WTC11 (cell line): Measurements from ENCODE around the gene OPTC. TPM values are rescaled to one million over a fixed set of nuclear protein-coding genes. Genes with fewer than 3 reads are reported as not detected.

Source experiments
- ATAC-seq: fragments of 200-7000 bp; cut with Tn5 transposase; 2 replicates; pipeline ENCODE4 v1.10.0; 2021; ENCODE audit warnings: mild to moderate bottlenecking, moderate library complexity
- CTCF ChIA-PET: fragments of 300-600 bp; sonication (Branson Sonifier 250); formaldehyde crosslinking; loops from one replicate; lab custom pipeline; 2021; ENCODE audit warnings: antibody characterized with exemption; lab: Charles Lee
- POLR2A ChIA-PET: fragments of 350-600 bp; sonication (Branson Sonifier 250); formaldehyde crosslinking; loops from one replicate; lab custom pipeline; 2021; ENCODE audit warnings: antibody characterized with exemption; lab: Charles Lee
- DNase-seq: peaks from one replicate; pipeline ENCODE4 v3.0.0; 2021; ENCODE audit warnings: low spot score
- H3K27ac Mint-ChIP-seq: 2 replicates; pipeline ENCODE4 v1.8.0; 2021; ENCODE audit warnings: mixed read lengths
- H3K27me3 Mint-ChIP-seq: 2 replicates; pipeline ENCODE4 v1.8.0; 2021; ENCODE audit warnings: low read depth, mild to moderate bottlenecking, moderate library complexity, mixed read lengths
- H3K36me3 Mint-ChIP-seq: 2 replicates; pipeline ENCODE4 v1.8.0; 2021; ENCODE audit warnings: mixed read lengths
- H3K4me1 Mint-ChIP-seq: 2 replicates; pipeline ENCODE4 v1.8.0; 2022; ENCODE audit warnings: mixed read lengths
- H3K4me3 Mint-ChIP-seq: 2 replicates; pipeline ENCODE4 v1.8.0; 2021; ENCODE audit warnings: mild to moderate bottlenecking, moderate library complexity, mixed read lengths
- H3K9me3 Mint-ChIP-seq: 2 replicates; pipeline ENCODE4 v1.8.0; 2021; ENCODE audit warnings: mixed read lengths
- AFF4 ChIP-seq: sonication (generic); formaldehyde crosslinking; IDR thresholded peaks from 2 replicates; pipeline ENCODE4 v1.8.1; 2023; ENCODE audit warnings: mild to moderate bottlenecking, missing genetic modification reagents, borderline replicate concordance
- ATF1 ChIP-seq: sonication (generic); formaldehyde crosslinking; IDR thresholded peaks from 2 replicates; pipeline ENCODE4 v1.8.1; 2023; ENCODE audit warnings: mild to moderate bottlenecking, moderate library complexity, missing genetic modification reagents
- ATF2 ChIP-seq: sonication (generic); formaldehyde crosslinking; IDR thresholded peaks from 2 replicates; pipeline ENCODE4 v1.8.1; 2022; ENCODE audit warnings: low read depth, missing genetic modification reagents, borderline replicate concordance
- FOXK1 ChIP-seq: sonication (generic); formaldehyde crosslinking; IDR thresholded peaks from 2 replicates; pipeline ENCODE4 v1.8.0; 2022; ENCODE audit warnings: mild to moderate bottlenecking, moderate library complexity, missing genetic modification reagents
- HMGXB4 ChIP-seq: sonication (generic); formaldehyde crosslinking; IDR thresholded peaks from 2 replicates; pipeline ENCODE4 v1.8.1; 2023; ENCODE audit warnings: mild to moderate bottlenecking, moderate library complexity, missing genetic modification reagents
- IRF2 ChIP-seq: sonication (generic); formaldehyde crosslinking; IDR thresholded peaks from 2 replicates; pipeline ENCODE4 v1.8.0; 2022; ENCODE audit warnings: low read depth, missing genetic modification reagents, borderline replicate concordance
- JAZF1 ChIP-seq: fragments of 250-450 bp; sonication (Bioruptor Pico); IDR thresholded peaks from 2 replicates; pipeline ENCODE4 v1.9.0; 2021; ENCODE audit warnings: moderate library complexity, mild to moderate bottlenecking, inconsistent platforms
- MXD4 ChIP-seq: fragments of 250-450 bp; sonication (Bioruptor Pico); IDR thresholded peaks from 2 replicates; pipeline ENCODE4 v1.8.0; 2021; ENCODE audit warnings: mild to moderate bottlenecking, moderate library complexity, borderline replicate concordance
- NFYB ChIP-seq: sonication (generic); formaldehyde crosslinking; conservative IDR thresholded peaks from 2 replicates; pipeline ENCODE4 v1.8.0; 2022; ENCODE audit warnings: low read depth, missing genetic modification reagents
- NR1H2 ChIP-seq: sonication (generic); formaldehyde crosslinking; IDR thresholded peaks from 2 replicates; pipeline ENCODE4 v1.9.0; 2021; ENCODE audit warnings: mild to moderate bottlenecking, moderate library complexity, missing genetic modification reagents
- NR2C2 ChIP-seq: sonication (generic); formaldehyde crosslinking; IDR thresholded peaks from 2 replicates; pipeline ENCODE4 v1.8.0; 2022; ENCODE audit warnings: mild to moderate bottlenecking, missing genetic modification reagents
- NR3C1 ChIP-seq: sonication (generic); formaldehyde crosslinking; conservative IDR thresholded peaks from 2 replicates; pipeline ENCODE4 v1.8.1; 2023; ENCODE audit warnings: low read depth, mild to moderate bottlenecking, missing genetic modification reagents
- SP1 ChIP-seq: sonication (generic); formaldehyde crosslinking; conservative IDR thresholded peaks from 2 replicates; pipeline ENCODE4 v1.8.1; 2022; ENCODE audit warnings: missing genetic modification reagents
- TEAD1 ChIP-seq: sonication (generic); formaldehyde crosslinking; IDR thresholded peaks from 2 replicates; pipeline ENCODE4 v1.8.0; 2022; ENCODE audit warnings: mild to moderate bottlenecking, missing genetic modification reagents
- TEAD4 ChIP-seq: sonication (generic); formaldehyde crosslinking; IDR thresholded peaks from 2 replicates; pipeline ENCODE4 v1.8.0; 2022; ENCODE audit warnings: mild to moderate bottlenecking, missing genetic modification reagents
- TP53 ChIP-seq: sonication (generic); formaldehyde crosslinking; IDR thresholded peaks from 2 replicates; pipeline ENCODE4 v1.8.1; 2023; ENCODE audit warnings: mild to moderate bottlenecking, missing genetic modification reagents
- ZNF232 ChIP-seq: sonication (generic); formaldehyde crosslinking; IDR thresholded peaks from 2 replicates; pipeline ENCODE4 v1.8.0; 2022; ENCODE audit warnings: mild to moderate bottlenecking, missing genetic modification reagents
- ZNF263 ChIP-seq: sonication (generic); formaldehyde crosslinking; IDR thresholded peaks from 2 replicates; pipeline ENCODE4 v1.8.1; 2022; ENCODE audit warnings: low read depth, mild to moderate bottlenecking, moderate library complexity, missing genetic modification reagents
- ZNF281 ChIP-seq: sonication (generic); formaldehyde crosslinking; IDR thresholded peaks from 2 replicates; pipeline ENCODE4 v1.8.0; 2023; ENCODE audit warnings: mild to moderate bottlenecking, missing genetic modification reagents
- total RNA-seq: library from RNA; stranded (reverse); gene quantifications from 3 replicates; pipeline ENCODE4 v1.2.3, GENCODE V29; 2021

Gene OPTC
- total RNA-seq, 1 experiment from 2014 or later = 0.55 TPM

GRCh38 chr1:203476216-203476814 is 17.6 kb upstream of the OPTC start:
- TF ChIP-seq TEAD1 (CRISPR knock-in tag) = no peak
- POLR2A ChIA-PET = interaction anchor here (0.5 kb wide), 1 partner anchor 32 kb away, joined by 3 read pairs; no protein-coding TSS in a partner anchor
- DNase-seq = no peak
- CTCF ChIA-PET = interaction anchor here (0.6 to 5.5 kb wide), 23 partner anchors 9 to 436 kb away, joined by 3 to 60 read pairs (median 4); no protein-coding TSS in a partner anchor
- no peaks in the 10 kb centered on the region for H3K36me3 Mint-ChIP-seq
- peaks cover 28% of the 10 kb centered on the region for H3K4me1 Mint-ChIP-seq
- no peak overlapping the region for H3K27ac Mint-ChIP-seq
- ATAC-seq = no peak
- H3K9me3 Mint-ChIP-seq = no peaks in the 10 kb centered on the region
- H3K27me3 Mint-ChIP-seq = no peaks in the 10 kb centered on the region; the same call in 1 of the 2 replicates
- H3K4me3 Mint-ChIP-seq = peak overlapping the region; percentile 24; the same call in 1 of the 2 replicates

GRCh38 chr1:203477748-203478147 is 16.2 kb upstream of the OPTC start:
- no peaks in the 10 kb centered on the region for H3K9me3 Mint-ChIP-seq
- H3K4me1 Mint-ChIP-seq = peaks cover 30% of the 10 kb centered on the region
- ATAC-seq (no peak), DNase-seq (no peak)
- H3K27ac Mint-ChIP-seq = no peak overlapping the region
- TF ChIP-seq ATF2 = no peak
- no peak for TF ChIP-seq HMGXB4 (CRISPR knock-in tag)
- TF ChIP-seq TEAD4 (CRISPR knock-in tag) = no peak
- TF ChIP-seq MXD4 (CRISPR knock-in tag) = no peak
- no peak for TF ChIP-seq FOXK1 (CRISPR knock-in tag)
- no peak for TF ChIP-seq JAZF1 (CRISPR knock-in tag)
- no peak for TF ChIP-seq NFYB
- TF ChIP-seq ZNF281 (CRISPR knock-in tag) = no peak
- no peak for TF ChIP-seq IRF2 (CRISPR knock-in tag)
- TF ChIP-seq ATF1 (CRISPR knock-in tag) = no peak
- TF ChIP-seq TP53 (CRISPR knock-in tag) = no peak
- no peak for TF ChIP-seq NR1H2 (CRISPR knock-in tag)
- TF ChIP-seq ZNF232 = no peak
- TF ChIP-seq NR2C2 (CRISPR knock-in tag) = no peak
- TF ChIP-seq ZNF263 (CRISPR knock-in tag) = no peak
- no peak for TF ChIP-seq SP1 (CRISPR knock-in tag)
- CTCF ChIA-PET = interaction anchor here (0.9 to 5.5 kb wide), 7 partner anchors 10 to 211 kb away, joined by 4 to 60 read pairs (median 14); no protein-coding TSS in a partner anchor
- no peaks in the 10 kb centered on the region; the same call in 1 of the 2 replicates for H3K27me3 Mint-ChIP-seq
- POLR2A ChIA-PET = no interaction called here
- no peaks in the 10 kb centered on the region for H3K36me3 Mint-ChIP-seq
- H3K4me3 Mint-ChIP-seq = no peak overlapping the region

GRCh38 chr1:203478231-203478630 is 15.7 kb upstream of the OPTC start:
- DNase-seq (no peak), ATAC-seq (no peak)
- ChIA-PET CTCF (interaction anchor here (1.1 to 5.5 kb wide), 6 partner anchors 10 to 211 kb away, joined by 4 to 60 read pairs (median 19); no protein-coding TSS in a partner anchor), POLR2A (no interaction called here)
- Mint-ChIP-seq H3K36me3 (no peaks in the 10 kb centered on the region), H3K9me3 (no peaks in the 10 kb centered on the region), H3K27me3 (no peaks in the 10 kb centered on the region; the same call in 1 of the 2 replicates), H3K4me3 (no peak overlapping the region), H3K27ac (no peak overlapping the region), H3K4me1 (peaks cover 30% of the 10 kb centered on the region)
- TF ChIP-seq FOXK1 (CRISPR knock-in tag) (no peak), NR3C1 (CRISPR knock-in tag) (no peak), AFF4 (CRISPR knock-in tag) (no peak)
